ENCODE measurements around the gene BRAF.
"Not testable (repeated sequence)": the region's sequence is repeated elsewhere in the genome, so short reads cannot be mapped to it uniquely, and the experiment has no call there.

DNA sequence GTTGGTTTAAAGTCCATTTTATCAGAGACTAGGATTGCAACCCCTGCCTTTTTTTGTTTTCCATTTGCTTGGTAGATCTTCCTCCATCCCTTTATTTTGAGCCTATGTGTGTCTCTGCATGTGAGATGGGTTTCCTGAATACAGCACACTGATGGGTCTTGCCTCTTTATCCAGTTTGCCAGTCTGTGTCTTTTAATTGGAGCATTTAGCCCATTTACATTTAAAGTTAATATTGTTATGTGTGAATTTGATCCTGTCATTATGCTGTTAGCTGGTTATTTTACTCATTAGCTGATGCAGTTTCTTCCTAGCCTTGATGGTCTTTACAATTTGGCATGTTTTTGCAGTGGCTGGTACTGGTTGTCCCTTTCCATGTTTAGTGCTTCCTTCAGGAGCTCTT, 212.3 kb downstream of the BRAF start:
- TF ChIP-seq, protein P1, sequence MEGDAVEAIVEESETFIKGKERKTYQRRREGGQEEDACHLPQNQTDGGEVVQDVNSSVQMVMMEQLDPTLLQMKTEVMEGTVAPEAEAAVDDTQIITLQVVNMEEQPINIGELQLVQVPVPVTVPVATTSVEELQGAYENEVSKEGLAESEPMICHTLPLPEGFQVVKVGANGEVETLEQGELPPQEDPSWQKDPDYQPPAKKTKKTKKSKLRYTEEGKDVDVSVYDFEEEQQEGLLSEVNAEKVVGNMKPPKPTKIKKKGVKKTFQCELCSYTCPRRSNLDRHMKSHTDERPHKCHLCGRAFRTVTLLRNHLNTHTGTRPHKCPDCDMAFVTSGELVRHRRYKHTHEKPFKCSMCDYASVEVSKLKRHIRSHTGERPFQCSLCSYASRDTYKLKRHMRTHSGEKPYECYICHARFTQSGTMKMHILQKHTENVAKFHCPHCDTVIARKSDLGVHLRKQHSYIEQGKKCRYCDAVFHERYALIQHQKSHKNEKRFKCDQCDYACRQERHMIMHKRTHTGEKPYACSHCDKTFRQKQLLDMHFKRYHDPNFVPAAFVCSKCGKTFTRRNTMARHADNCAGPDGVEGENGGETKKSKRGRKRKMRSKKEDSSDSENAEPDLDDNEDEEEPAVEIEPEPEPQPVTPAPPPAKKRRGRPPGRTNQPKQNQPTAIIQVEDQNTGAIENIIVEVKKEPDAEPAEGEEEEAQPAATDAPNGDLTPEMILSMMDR (IDR thresholded peaks at IDR 0.05) = not testable (repeated sequence)
- not testable (repeated sequence) for TF ChIP-seq POLR2AphosphoS5 (IDR thresholded peaks at IDR 0.05); POLR2A (IDR thresholded peaks at IDR 0.05); EP300 (IDR thresholded peaks at IDR 0.05; ENCODE audit: low read depth)

Data from transverse colon (tissue), 4 donors.